ENCODE data around the gene ARHGEF25.
"Not testable (repeated sequence)": the region's sequence is repeated elsewhere in the genome, so short reads cannot be mapped to it uniquely, and the experiment has no call there.

Gene ARHGEF25

GRCh38 chr12:57611108-57611826 lies at the start of gene ARHGEF25:
TSS of gene ARHGEF25 (plus strand) at chr12:57611435. CDS start at chr12:57611895, 460 bp downstream.
- DNase-seq (ENCODE audit: low spot score) (peak; percentile 93), FAIRE-seq (peak; percentile 67)

- FAIRE-seq = no peak
- no peak for DNase-seq (ENCODE audit: low spot score)
Observed at GRCh38 chr12:57563358-57563757, 47.9 kb upstream of the ARHGEF25 start.

- DNase-seq (ENCODE audit: low spot score) (no peak), FAIRE-seq (no peak)
Observed at GRCh38 chr12:57564178-57564740, 47.0 kb upstream of the ARHGEF25 start.

- FAIRE-seq = no peak
- DNase-seq (ENCODE audit: low spot score) = no peak
Observed at GRCh38 chr12:57568838-57569237, 42.4 kb upstream of the ARHGEF25 start.

- DNase-seq (ENCODE audit: low spot score) = no peak
- peak; percentile 5 for FAIRE-seq
Observed at GRCh38 chr12:57569858-57570257, 41.4 kb upstream of the ARHGEF25 start.

- not testable (repeated sequence) for FAIRE-seq; DNase-seq (ENCODE audit: low spot score)
Observed at GRCh38 chr12:57570438-57570837, 40.8 kb upstream of the ARHGEF25 start.

GRCh38 chr12:57571926-57572762 lies 39.1 kb upstream of the ARHGEF25 start:
- DNase-seq (ENCODE audit: low spot score) = no peak
- FAIRE-seq = no peak

- FAIRE-seq (no peak), DNase-seq (ENCODE audit: low spot score) (no peak)
Observed at GRCh38 chr12:57574795-57575194, 36.4 kb upstream of the ARHGEF25 start.

- no peak for FAIRE-seq
- no peak for DNase-seq (ENCODE audit: low spot score)
Observed at GRCh38 chr12:57575771-57576612, 35.2 kb upstream of the ARHGEF25 start.

- DNase-seq (ENCODE audit: low spot score) (peak; percentile 58), FAIRE-seq (no peak)
Observed at GRCh38 chr12:57576613-57577160, 34.5 kb upstream of the ARHGEF25 start.

- no peak for FAIRE-seq
- no peak for DNase-seq (ENCODE audit: low spot score)
Observed at GRCh38 chr12:57577981-57578758, 33.1 kb upstream of the ARHGEF25 start.

- no peak for FAIRE-seq
Observed at GRCh38 chr12:57579011-57579410, 32.2 kb upstream of the ARHGEF25 start.

GRCh38 chr12:57579677-57580465 lies 31.4 kb upstream of the ARHGEF25 start:
- FAIRE-seq (no peak), DNase-seq (ENCODE audit: low spot score) (no peak)

More at GRCh38 chr12:57579011-57579410, 32.2 kb upstream of the ARHGEF25 start:
- no peak for DNase-seq (ENCODE audit: low spot score)

GRCh38 chr12:57580466-57580795 lies 30.8 kb upstream of the ARHGEF25 start:
- FAIRE-seq (no peak), DNase-seq (ENCODE audit: low spot score) (no peak)

- FAIRE-seq = no peak
Observed at GRCh38 chr12:57581802-57582201, 29.4 kb upstream of the ARHGEF25 start.

GRCh38 chr12:57582440-57582839 lies 28.8 kb upstream of the ARHGEF25 start:
- FAIRE-seq (no peak), DNase-seq (ENCODE audit: low spot score) (no peak)

More at GRCh38 chr12:57581802-57582201, 29.4 kb upstream of the ARHGEF25 start:
- no peak for DNase-seq (ENCODE audit: low spot score)

GRCh38 chr12:57583008-57583831 lies 28.0 kb upstream of the ARHGEF25 start:
- DNase-seq (ENCODE audit: low spot score) = peak; percentile 87
- FAIRE-seq = no peak

GRCh38 chr12:57584050-57584449 lies 27.2 kb upstream of the ARHGEF25 start:
- FAIRE-seq = no peak
- DNase-seq (ENCODE audit: low spot score) = no peak
